ENCODE measurements around the gene MYBL2.

DNA sequence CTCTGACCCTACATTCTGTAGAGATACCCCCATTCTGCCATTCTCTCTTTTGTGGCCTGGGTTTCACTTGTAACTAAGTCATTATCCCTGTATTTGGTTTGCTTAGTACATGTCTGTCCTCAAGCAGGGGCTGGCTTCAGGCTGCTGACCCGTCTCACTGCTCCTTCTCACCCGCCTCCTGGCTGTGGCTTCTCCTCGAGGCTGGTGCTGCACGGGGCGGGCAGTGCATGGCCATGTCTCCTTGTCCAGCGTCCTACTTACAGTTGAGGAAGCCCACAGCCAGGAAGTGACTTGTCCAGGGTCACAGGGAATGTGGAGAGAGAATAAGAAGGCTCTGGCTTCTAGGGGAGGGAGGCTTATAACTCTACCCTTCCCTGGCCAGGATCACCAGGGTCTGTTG, 48.6 kb downstream of the MYBL2 start:
- TF ChIP-seq, protein P1, sequence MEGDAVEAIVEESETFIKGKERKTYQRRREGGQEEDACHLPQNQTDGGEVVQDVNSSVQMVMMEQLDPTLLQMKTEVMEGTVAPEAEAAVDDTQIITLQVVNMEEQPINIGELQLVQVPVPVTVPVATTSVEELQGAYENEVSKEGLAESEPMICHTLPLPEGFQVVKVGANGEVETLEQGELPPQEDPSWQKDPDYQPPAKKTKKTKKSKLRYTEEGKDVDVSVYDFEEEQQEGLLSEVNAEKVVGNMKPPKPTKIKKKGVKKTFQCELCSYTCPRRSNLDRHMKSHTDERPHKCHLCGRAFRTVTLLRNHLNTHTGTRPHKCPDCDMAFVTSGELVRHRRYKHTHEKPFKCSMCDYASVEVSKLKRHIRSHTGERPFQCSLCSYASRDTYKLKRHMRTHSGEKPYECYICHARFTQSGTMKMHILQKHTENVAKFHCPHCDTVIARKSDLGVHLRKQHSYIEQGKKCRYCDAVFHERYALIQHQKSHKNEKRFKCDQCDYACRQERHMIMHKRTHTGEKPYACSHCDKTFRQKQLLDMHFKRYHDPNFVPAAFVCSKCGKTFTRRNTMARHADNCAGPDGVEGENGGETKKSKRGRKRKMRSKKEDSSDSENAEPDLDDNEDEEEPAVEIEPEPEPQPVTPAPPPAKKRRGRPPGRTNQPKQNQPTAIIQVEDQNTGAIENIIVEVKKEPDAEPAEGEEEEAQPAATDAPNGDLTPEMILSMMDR (IDR thresholded peaks at IDR 0.05), result no peak
- TF ChIP-seq POLR2A (IDR thresholded peaks at IDR 0.05), result no peak
